NCI-H510A treated with DMSO at 0.1 percent for 48 hours (cell line): Measurements from ENCODE around the gene BLTP2.
A peak's percentile ranks its signal among the peaks of the same experiment; 100 is the strongest.
"Not testable (repeated sequence)": the region's sequence is repeated elsewhere in the genome, so short reads cannot be mapped to it uniquely, and the experiment has no call there.

Experiments used
- DNase-seq: peaks from one replicate; lab custom pipeline; 2025; lab: John Stamatoyannopoulos, UW

Gene BLTP2

DNA sequence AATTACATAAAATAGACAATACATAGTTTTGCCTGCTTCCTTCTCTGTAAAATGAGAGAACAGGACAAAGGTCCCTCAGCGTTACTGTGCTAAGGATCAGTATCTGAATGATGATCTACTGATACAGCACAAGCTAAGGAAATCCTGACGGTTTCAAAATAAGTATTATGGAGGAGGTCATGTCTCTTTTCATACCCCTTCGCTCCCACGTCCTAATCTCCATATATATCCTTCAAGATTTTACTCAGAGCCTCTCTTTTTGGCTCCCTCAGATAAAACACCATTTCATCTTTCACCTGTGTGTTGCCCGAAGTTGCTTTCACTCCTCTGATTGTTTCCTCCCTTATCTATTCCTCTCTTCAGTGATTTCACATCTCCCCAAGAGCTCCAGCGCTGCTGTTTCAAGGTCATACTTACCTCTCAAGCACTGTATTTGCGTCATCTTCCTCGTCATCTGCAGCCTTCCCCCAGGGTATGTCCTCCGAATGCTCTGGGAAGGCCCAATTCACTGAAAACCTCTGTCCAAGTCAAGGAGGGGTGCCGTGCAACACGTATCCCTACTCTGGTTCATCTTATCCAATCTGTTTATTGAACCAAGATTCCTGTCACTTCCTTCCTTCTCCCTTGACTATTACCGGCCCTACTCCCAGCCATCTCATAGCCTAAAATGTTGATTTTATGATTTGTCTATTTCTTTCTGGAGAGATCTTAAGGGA lies 1.2 kb upstream of the BLTP2 start:
- peak; percentile 27 for DNase-seq

DNA sequence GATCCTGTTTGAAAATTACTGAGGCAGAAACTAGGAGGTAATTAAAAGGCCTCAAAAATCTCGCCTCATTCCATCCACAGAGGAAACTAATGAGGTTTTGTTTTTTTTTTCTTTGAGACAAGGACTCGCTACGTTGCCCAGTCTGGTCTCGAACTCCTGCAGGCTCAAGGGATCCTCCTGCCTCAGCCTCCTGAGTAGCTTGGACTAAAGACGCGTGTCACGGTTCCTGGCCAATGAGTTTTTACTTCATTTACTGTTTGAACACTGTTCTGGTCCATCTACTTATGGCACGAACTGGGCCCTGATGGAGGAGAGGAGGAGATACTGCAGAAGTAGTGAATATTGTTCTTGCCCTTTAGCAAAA lies 600 bp upstream of the BLTP2 start:
- DNase-seq = no peak

DNA sequence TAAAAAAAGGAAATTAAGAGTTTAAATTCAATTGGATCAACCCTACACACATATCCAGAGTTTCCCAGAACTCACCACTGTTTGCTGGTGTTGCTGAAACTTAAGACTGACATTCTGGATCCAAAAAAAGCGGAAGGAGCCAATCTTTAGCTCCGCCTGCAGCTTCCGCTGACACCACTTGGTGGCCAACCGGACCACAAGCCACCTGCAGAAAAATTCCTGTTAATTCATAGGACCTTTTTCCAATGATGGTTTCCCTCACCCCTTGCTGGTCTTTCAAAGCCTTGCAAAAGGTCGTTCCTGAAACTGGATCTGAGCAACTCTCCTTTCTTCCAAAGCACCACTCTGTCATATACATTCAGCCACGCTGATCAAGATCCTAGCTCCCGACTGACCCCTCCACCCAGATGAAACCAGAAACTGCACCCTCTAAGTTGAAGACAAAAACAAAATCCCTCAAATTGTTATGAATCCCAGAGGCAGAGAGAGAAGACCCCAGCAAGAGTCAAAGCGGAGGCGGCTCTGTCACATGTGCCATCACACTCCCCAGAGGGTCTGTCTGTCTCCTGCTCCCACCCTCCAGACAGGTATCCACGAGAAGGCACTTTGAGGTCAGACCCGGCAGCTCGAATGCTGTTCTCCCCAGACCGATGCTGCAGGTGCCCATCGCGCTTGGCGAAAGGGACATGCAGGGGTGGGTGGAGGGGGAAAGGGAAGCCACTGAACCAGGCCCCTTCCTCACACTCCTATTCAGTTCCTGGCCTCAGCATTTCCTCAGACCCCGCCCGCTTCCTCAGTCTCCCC lies 773 bp downstream of the BLTP2 start:
- peak; percentile 60 for DNase-seq

DNA sequence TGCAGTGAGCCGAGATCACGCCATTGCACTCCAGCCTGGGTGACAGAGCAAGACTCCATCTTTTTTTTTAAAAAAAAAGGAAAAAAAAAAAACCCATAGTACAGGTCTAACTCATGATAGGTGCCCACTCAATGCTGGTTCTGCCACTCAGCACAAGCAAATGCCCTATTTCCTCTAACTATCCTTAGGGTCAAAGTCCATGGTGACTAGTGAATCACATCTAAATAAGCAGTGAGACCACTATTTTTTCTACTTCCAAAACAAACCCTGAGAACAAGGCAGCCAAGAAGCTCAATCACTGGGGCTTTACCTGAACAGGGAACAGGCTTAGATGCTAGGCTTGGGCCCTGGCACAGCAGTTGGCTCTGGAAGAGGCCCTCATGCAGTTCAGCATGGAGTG lies 3.4 kb downstream of the BLTP2 start:
- no peak for DNase-seq

DNA sequence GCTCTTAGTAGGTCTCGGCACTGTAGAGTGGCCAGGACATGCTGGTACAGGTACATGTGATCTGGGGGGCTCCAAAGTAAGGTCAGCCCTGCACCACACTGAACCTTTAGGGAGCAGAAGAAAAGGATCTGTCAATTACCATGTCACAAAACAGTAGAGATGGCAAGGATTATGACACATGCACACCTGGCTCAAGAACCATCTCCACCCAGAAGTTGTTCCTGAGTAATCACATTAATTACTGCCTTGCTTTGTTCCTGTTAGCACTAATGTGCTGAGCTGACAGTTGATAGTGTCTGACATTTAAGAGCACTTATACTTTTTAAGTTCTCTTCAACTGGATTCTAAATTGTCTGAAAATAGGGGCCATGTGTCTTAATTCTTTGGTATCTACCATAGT lies 9.5 kb downstream of the BLTP2 start:
- no peak for DNase-seq

DNA sequence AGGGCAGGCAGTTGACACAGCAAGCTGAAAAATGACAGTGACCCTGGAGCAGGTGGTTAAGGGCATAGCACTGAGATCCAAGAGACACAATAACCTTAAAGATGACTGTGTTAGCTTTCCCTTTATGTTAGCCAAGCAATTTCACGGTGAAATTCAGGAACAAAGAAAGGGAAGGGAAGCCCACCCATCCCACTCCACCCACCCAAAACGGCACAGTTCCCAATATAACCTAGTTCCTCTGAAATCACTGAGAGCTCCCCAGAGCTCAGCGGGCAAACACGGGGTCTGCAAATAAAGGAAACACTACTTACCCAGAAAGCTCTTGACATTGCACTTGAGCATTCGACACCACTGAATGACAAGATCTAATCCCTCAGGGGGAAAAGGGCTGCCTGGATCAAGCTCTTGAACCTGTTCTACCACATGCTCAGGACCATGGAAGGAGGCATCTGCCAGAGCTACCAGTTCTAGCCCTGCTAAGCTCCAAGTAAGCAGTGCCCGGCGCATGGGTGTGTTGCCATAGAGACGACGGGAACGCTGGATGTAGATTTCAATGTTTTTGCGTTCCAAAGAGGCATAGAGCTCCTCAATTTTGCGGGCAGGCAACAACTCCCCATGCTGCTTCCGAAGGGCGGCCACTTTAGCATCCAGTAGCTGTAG lies 10.6 kb downstream of the BLTP2 start:
- peak; percentile 52 for DNase-seq

GRCh38 chr17:28626818-28627217 lies 18.1 kb downstream of the BLTP2 start:
- DNase-seq = no peak

GRCh38 chr17:28624148-28624547 lies 20.8 kb downstream of the BLTP2 start:
- no peak for DNase-seq

DNA sequence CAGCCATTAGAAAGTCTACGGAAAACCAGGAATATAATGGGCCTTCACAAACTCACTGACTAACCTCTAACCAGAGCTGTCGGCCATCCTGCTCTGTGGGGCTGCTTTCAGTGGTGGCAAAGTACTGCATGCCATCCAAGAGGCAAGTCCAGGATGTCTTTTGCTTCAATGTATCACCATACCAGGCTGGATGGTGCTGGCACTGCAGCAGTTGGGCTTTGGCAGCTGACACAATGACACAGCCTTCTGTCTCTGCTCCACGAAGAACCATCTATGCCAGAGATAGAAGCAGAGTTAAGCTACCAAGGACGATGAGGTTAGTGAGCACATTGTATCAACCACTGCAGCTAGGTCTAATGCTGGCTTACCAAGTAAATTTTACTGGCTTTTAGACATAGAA lies 21.3 kb downstream of the BLTP2 start:
- DNase-seq = no peak

- DNase-seq = no peak
Observed at GRCh38 chr17:28622186-28622585, 22.8 kb downstream of the BLTP2 start.

DNA sequence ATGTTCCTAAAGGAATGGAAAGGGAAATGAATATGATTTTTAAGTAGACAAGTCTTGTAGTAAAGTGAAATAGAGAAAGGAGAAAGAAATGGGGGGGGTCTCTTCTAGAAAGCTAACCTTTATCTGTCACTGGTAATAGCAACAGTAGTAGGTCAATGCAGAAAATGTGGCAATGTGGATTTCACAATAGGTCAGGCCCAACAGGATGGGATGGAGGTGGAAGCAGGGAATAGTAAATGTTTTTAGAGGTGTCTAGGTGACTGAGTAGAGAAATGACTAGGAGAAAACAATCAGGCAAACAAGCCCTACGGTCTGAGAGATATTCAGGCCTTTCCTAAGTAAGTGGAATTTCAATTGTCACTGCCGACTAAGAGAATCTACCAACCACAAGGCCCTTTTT lies 24.9 kb downstream of the BLTP2 start:
- DNase-seq = no peak

GRCh38 chr17:28618464-28618863 lies 26.5 kb downstream of the BLTP2 start:
- no peak for DNase-seq

DNA sequence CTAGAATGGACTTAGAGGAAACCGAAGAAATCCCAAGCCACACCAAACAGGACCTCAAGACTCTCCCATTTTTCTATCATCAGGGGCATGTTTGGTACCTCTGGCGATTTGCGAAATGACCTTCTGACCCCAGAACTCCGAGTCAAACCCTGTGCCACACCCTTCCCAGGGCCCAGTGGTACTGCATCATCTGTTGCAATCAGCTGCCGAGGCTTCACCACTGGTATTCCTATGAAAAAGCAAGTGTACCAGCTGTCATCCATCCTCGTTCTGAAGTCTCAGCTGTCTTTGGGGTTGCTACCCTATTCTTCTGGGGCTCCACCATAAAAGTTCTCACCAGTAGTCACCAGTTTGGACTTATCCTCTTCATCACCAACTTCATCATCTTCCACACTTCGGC lies 28.7 kb downstream of the BLTP2 start:
- DNase-seq = no peak

- no peak for DNase-seq
Observed at GRCh38 chr17:28615260-28615940, 29.6 kb downstream of the BLTP2 start.

DNA sequence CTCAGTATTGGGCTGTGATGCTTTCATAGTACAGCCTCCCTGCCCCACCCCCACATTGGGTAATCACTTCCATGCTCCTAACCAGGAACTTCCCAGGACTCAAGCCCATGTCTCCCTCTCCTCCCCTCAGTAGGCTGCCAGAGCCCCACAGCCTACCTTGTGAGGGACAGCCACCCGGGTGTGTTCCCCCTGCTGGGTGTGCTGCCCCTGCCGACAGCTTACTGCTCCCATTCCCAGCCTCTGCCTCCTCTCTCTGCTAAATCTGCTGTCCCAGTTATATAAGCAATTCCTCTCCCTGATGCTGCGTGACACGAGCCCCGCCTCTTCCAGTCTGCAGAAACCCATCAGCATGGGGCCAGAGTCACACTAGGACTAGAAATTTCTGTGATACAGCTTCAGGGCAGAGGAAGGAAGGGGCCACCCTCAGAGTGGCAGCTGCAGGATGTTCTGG lies 31.0 kb downstream of the BLTP2 start, which contains the start of gene RSKR:
RSKR (minus strand) TSS at position 255 of the 451 bp plus-strand sequence; CDS start at position 231, 24 bp downstream.
- DNase-seq = no peak

DNA sequence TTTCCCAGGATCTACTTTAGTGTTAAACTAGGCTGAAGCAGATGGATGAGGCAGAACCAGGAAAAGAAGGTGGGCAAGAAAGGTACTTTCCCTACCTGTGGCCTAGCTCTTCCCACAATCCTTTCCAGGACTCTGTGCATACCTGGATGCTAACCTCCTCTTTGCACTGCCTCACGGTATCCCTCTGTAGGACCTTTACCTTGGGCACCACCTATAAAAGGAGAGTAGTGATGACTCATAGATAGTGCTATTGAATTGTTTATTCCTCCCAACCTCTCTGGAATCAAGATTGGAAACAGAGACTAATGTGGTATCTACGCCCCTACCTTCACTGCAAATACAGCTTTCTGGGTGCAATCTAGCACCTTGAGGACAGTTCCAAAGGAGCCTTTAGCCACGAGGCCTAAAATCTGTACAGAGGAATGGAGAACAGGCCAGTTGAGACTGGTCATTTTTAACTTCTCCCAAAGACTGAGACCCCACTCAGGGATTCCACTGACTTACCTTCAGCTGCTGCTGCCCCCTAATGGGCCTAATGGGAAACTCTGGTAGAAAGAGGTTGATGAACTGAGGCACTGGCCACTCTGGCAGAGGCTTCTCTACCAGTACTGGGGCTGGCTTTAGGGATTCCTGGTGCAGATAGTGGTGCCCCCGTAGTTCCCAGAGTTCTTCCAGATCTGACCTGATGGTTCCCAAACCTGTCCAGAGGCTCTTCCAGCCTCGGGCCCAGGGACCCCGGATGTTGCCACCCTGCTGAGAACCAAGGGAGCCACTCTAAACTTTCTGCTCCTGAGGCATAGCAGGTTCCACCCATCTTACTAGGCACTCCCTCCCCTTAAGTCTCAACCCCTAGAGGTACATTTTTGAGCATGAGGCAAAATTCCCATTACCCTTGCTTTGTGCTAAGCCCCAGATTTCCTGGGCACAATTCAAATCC lies 31.8 kb downstream of the BLTP2 start:
- peak; percentile 35 for DNase-seq

DNA sequence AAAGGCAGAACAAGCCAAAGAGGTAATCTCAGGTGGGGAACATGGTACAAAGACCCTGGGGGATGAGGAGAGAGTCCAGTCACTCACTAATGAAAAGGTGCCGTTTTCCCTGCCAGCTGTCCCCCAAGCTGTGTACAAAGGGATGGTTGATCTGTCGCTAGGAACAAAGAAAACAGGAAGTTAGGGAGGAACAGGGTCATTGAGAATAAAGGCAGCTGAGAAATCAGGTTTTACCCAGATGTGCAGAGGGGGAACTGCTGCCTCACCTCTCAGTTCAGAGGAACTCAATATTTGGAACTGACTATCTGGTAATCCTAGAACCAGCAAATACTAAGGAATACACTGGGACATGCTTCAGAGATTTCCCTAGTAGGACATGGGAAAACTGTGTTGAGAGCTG lies 32.4 kb downstream of the BLTP2 start:
- DNase-seq = no peak

DNA sequence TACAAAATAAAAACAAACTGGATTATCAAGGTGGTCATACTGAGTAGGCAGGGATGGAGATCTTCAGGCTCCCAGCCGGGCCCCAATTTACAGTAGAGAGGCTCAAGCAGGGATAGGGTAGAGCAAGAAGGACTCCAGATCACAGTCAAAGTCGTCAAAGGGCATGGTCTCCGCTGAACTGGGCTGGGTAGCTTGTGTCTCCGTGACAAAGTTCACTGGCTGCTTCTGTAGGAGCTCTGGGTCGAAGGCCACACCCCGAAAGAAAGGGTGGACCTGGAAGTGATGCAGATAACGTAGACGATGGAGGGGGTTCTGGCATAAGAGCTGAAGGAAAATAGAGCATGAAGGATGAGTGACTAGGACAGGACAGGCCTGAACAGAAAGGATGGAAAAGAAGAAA lies 34.6 kb downstream of the BLTP2 start:
- no peak for DNase-seq

- not testable (repeated sequence) for DNase-seq
Observed at GRCh38 chr17:28604031-28604430, 40.9 kb downstream of the BLTP2 start.

GRCh38 chr17:28599311-28600184 lies 45.4 kb downstream of the BLTP2 start:
- DNase-seq = peak; percentile 73
